Subcutaneous adipose tissue (tissue), 4 donors: ENCODE measurements around the gene MGAT5. TPM values are rescaled to one million over a fixed set of nuclear protein-coding genes. Genes with fewer than 3 reads are reported as not detected.

Experiments used
- CTCF ChIP-seq: fragments of 450-650 bp; IDR thresholded peaks from one replicate; pipeline ENCODE4 v1.5.1; 2016; ENCODE audit warnings: low read depth, mild to moderate bottlenecking, control low read depth, antibody characterized with exemption, moderate library complexity
- total RNA-seq, 4 donors: library from RNA; depleted of rRNA; stranded (reverse); fragments of >200 nt; gene quantifications; one replicate each; pipeline ENCODE4 v1.1.0, GENCODE V29; 2016

Gene MGAT5
- total RNA-seq, 4 donors from 2014 or later = 22.0 to 42.8 (median 32.2) TPM

- no peak for TF ChIP-seq CTCF
These were observed 71.8 kb downstream of the MGAT5 start for GRCh38 chr2:134325696-134326095.

- TF ChIP-seq CTCF = no peak
These were observed 73.5 kb downstream of the MGAT5 start for GRCh38 chr2:134327367-134327766.

GRCh38 chr2:134331081-134331480, 77.2 kb downstream of the MGAT5 start:
- TF ChIP-seq CTCF = no peak

DNA sequence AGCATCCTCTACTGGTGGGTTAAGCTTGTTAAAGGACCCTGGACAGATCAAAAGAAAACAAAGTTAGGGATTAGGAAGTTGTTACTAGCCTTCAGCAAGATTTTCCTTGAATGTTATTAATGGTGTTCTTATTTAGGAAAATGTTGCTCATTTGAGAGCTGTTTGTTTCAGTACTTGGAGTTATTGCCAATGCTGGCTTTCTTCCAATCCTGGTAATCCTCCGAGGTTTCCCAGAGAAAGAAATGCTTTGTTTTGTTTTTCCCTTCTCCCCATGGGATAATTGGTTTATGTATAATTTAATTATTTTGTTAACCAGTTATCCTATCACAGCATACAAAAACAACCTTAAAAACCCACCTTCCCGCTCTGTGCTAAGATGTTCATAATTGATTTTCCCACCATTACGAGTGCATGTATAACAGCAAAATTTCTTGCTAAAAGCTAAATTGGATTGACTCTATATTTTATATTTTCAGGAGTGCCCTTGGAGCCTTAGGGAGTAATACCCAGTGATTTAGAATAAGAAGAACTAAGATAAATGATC, 79.8 kb downstream of the MGAT5 start:
- TF ChIP-seq CTCF = no peak

DNA sequence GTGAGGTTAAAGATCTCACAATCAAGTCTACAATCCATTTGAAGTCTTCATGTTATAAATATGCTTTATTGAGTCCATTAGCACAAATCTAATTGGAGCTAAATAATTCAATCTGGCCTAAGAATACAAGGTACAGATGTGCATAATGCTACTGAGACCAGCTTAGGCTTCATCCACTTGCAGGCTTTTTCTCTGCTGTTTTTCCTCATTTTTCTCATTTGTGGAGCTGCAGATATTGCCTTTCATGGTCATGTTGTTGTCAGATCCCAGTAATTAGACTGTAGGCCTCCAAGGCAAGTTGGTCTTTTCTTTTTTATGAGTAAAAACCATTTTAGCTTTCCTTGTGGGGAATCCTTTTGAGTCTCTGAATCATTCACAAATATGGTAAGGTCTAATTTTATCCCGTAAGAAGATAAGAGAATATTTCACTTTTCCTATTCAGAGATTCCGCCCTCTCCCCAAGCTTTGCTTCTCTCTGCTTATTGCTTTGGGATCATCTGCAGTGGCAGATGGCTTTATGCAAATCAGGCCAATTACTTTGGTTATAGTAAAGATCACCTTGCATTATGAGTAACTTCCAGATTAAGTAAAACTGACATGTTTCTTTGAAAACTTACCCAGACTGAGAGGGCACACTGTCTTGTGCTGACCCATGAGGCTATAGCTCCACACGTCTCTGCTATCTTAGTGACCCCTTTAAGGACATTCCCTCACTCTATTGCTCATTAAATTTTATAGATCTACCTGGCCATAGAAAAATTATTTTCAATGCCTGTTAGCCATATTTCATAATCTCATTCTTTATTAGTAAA, 80.9 kb downstream of the MGAT5 start:
- no peak for TF ChIP-seq CTCF

DNA sequence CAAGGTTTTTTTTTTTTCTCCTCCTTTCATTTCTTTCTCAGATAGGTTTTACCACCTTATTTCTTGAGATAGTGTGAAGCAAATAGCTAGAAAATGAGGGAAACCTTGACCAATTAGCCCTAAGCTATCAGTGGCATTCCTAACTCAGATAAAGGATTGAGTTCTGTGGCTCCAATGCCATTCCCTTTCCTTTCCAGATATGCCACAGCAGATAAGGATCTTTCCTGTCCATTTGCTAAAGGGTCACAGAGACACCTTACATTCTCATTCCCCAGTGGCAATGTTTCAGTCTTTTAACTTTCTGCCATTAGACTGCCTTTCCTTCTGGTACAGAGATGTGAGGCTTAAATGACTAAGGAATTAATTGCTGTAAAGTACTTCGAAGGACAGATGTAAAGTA, 81.7 kb downstream of the MGAT5 start:
- no peak for TF ChIP-seq CTCF

DNA sequence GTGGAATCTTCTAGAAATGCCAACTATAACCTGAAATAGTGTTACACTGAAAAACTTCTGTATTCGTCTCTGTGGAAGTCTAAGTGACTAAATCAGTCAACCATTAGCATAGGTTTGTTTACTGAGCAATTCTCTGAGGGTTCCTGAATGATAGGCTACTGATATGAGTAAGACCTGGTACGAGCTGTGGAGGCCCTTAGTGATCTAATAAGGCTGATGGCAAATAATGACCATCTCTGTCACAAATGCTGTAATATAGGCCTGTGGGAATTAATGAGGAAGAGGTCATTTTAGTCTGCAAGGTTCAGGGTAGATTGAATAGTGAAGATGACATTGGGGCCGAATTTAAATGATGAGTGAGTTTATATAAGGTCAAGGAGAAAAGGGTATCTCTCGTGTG, 82.5 kb downstream of the MGAT5 start:
- no peak for TF ChIP-seq CTCF
